Uterus (tissue), 2 donors: Measurements from ENCODE around the gene ANXA8L1.
"Not testable (repeated sequence)": the region's sequence is repeated elsewhere in the genome, so short reads cannot be mapped to it uniquely, and the experiment has no call there.

Experiments used
- CTCF ChIP-seq, 4 experiments: fragments of 200-600 bp in 2 of 4; fragments of 450-650 bp in 2 of 4; sonication (generic) in 2 of 4; IDR thresholded peaks; one replicate each; pipeline ENCODE4 v1.5.1; 2016 to 2019; ENCODE audit warnings: antibody characterized with exemption in 4 of 4, mild to moderate bottlenecking in 2 of 4, moderate library complexity in 1 of 4
- POLR2A ChIP-seq, 2 donors: fragments of 450-650 bp; IDR thresholded peaks; one replicate each; pipeline ENCODE4 v1.6.1; 2016; ENCODE audit warnings: antibody characterized with exemption in 2 of 2, mild to moderate bottlenecking in 1 of 2, moderate library complexity in 1 of 2

- TF ChIP-seq CTCF, POLR2A (IDR thresholded peaks at IDR 0.05): not testable (repeated sequence)
Observed at GRCh38 chr10:46387309-46387902, 11.8 kb downstream of the ANXA8L1 start.
